T1000 (cell line): ENCODE data around the gene PARM1.

Experiments
- DNase-seq: peaks from one replicate; lab custom pipeline; 2025; ENCODE audit warnings: mixed read lengths; lab: John Stamatoyannopoulos, UW

The PARM1 gene

GRCh38 chr4:74942251-74942917, 9.5 kb downstream of the PARM1 start:
- no peak for DNase-seq

GRCh38 chr4:74942918-74943253, 10.0 kb downstream of the PARM1 start:
- no peak for DNase-seq

- DNase-seq = no peak
Observed at GRCh38 chr4:74944354-74944793, 11.5 kb downstream of the PARM1 start.

- DNase-seq = no peak
Observed at GRCh38 chr4:74946196-74946595, 13.3 kb downstream of the PARM1 start.

GRCh38 chr4:74947798-74948197, 14.9 kb downstream of the PARM1 start:
- DNase-seq = no peak

GRCh38 chr4:74948236-74948635, 15.3 kb downstream of the PARM1 start:
- DNase-seq = no peak

- DNase-seq = no peak
Observed at GRCh38 chr4:74950200-74950599, 17.3 kb downstream of the PARM1 start.

GRCh38 chr4:74950882-74951281, 18.0 kb downstream of the PARM1 start:
- no peak for DNase-seq

GRCh38 chr4:74953647-74954046, 20.7 kb downstream of the PARM1 start:
- no peak for DNase-seq

GRCh38 chr4:74958881-74959280, 26.0 kb downstream of the PARM1 start:
- no peak for DNase-seq

GRCh38 chr4:74961230-74961629, 28.3 kb downstream of the PARM1 start:
- DNase-seq = no peak

GRCh38 chr4:74962584-74962983, 29.7 kb downstream of the PARM1 start:
- DNase-seq = no peak

GRCh38 chr4:74964311-74964710, 31.4 kb downstream of the PARM1 start:
- no peak for DNase-seq

GRCh38 chr4:74967324-74967723, 34.4 kb downstream of the PARM1 start:
- DNase-seq = no peak

- no peak for DNase-seq
Observed at GRCh38 chr4:74968456-74969164, 35.7 kb downstream of the PARM1 start.

- no peak for DNase-seq
Observed at GRCh38 chr4:74969507-74970474, 36.9 kb downstream of the PARM1 start.

GRCh38 chr4:74970577-74970976, 37.7 kb downstream of the PARM1 start:
- DNase-seq = no peak

GRCh38 chr4:74971862-74972261, 38.9 kb downstream of the PARM1 start:
- no peak for DNase-seq

- no peak for DNase-seq
Observed at GRCh38 chr4:74975082-74975481, 42.2 kb downstream of the PARM1 start.

- DNase-seq = no peak
Observed at GRCh38 chr4:74975848-74976824, 43.2 kb downstream of the PARM1 start.

GRCh38 chr4:74982546-74983252, 49.8 kb downstream of the PARM1 start:
- DNase-seq = no peak
